COLO668 (cell line): Measurements from ENCODE around the gene SDHAF1.

Experiments
- DNase-seq: peaks from one replicate; lab custom pipeline; 2025; ENCODE audit not compliant: unreplicated experiment; lab: John Stamatoyannopoulos, UW

SDHAF1 gene

GRCh38 chr19:35986664-35987570, 8.1 kb upstream of the SDHAF1 start:
- peak; percentile 52 for DNase-seq

- no peak for DNase-seq
Observed at GRCh38 chr19:35987571-35987896, 7.5 kb upstream of the SDHAF1 start.

GRCh38 chr19:35988824-35989223, 6.2 kb upstream of the SDHAF1 start:
- DNase-seq: no peak

GRCh38 chr19:35990156-35990555, 4.8 kb upstream of the SDHAF1 start:
- no peak for DNase-seq

- no peak for DNase-seq
Observed at GRCh38 chr19:35990771-35991730, 3.9 kb upstream of the SDHAF1 start.

- no peak for DNase-seq
Observed at GRCh38 chr19:35991731-35992450, 3.1 kb upstream of the SDHAF1 start.

- DNase-seq: no peak
Observed at GRCh38 chr19:35992907-35993765, 1.9 kb upstream of the SDHAF1 start.

- DNase-seq: peak; percentile 10
Observed at GRCh38 chr19:35993923-35994598, 927 bp upstream of the SDHAF1 start.

- DNase-seq: no peak
Observed at GRCh38 chr19:35996777-35997176, 1.8 kb downstream of the SDHAF1 start.

- no peak for DNase-seq
Observed at GRCh38 chr19:36001605-36002004, 6.6 kb downstream of the SDHAF1 start.

GRCh38 chr19:36003284-36003683, 8.3 kb downstream of the SDHAF1 start:
- no peak for DNase-seq

GRCh38 chr19:36006955-36007354, 12.0 kb downstream of the SDHAF1 start:
- DNase-seq: no peak

- peak; percentile 50 for DNase-seq
Observed at GRCh38 chr19:36008336-36008978, 13.5 kb downstream of the SDHAF1 start, which contains the start of gene SYNE4. Gene SYNE4, minus strand, starts transcription at chr19:36008813. Its CDS starts 132 bp downstream, at chr19:36008681.

GRCh38 chr19:36009220-36009619, 14.2 kb downstream of the SDHAF1 start:
- DNase-seq: peak; percentile 84

GRCh38 chr19:36009633-36010379, 14.8 kb downstream of the SDHAF1 start:
- no peak for DNase-seq

- DNase-seq: no peak
Observed at GRCh38 chr19:36010402-36010801, 15.4 kb downstream of the SDHAF1 start.

GRCh38 chr19:36013280-36014011, 18.5 kb downstream of the SDHAF1 start:
- no peak for DNase-seq
